ENCODE measurements around the gene PDSS2. TPM values are rescaled to one million over a fixed set of nuclear protein-coding genes. Genes with fewer than 3 reads are reported as not detected.

Gene PDSS2
- total and polyA plus RNA-seq, 2 of the 8 experiments (the other 6 are each of a cell fraction or from before 2014, with no cell fraction given), result 10.7 to 16.1 TPM

DNA sequence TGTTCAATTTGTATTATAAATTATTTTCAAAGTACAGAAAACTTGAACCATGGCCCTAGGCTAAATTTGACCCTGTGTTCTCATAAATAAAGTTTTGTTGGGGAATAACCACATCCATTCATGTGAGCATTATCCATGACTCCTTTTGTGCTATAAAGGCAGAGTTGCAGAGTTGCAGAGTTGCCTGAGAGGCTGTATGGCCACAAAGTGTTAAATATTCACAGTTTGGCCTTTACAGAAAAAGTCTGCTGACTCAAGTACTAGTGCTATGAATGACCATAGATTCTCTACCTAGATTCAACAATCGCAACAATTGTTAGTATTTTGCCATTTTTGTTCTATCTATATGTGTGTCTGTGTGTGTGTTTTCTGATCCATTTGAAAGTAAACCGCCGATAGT lies 297.8 kb downstream of the PDSS2 start:
- no peaks in the 10 kb centered on the region for H4K20me1 ChIP-seq (replicated peaks in 1 of 2; ENCODE audit: control insufficient read depth in 1 of 2, insufficient read depth in 2 of 2, low read length in 2 of 2)
- DNase-seq (ENCODE audit: low read depth in 1 of 2, low spot score in 2 of 2) (no peak), FAIRE-seq (no peak)
- no peak overlapping the region for H3K14ac ChIP-seq (ENCODE audit: insufficient read length)
- H4K91ac ChIP-seq (replicated peaks; ENCODE audit: insufficient read length, low read length), result no peak overlapping the region
- TF ChIP-seq CHD2 (IDR thresholded peaks at IDR 0.05; ENCODE audit: low read length), result no peak
- no peak for TF ChIP-seq PHF8 (conservative IDR thresholded peaks at IDR 0.05; ENCODE audit: low read depth, low read length)
- no peaks in the 10 kb centered on the region for H3K36me3 ChIP-seq (ENCODE audit: control insufficient read depth in 2 of 4, insufficient read depth in 4 of 4, low read length in 3 of 4)
- H2AK5ac ChIP-seq (ENCODE audit: low read depth, low read length), result no peak overlapping the region
- peaks cover 0 to 7% (median 0%) of the 10 kb centered on the region in 4 experiments; a peak in 1 of 7 replicates for H3K4me1 ChIP-seq (replicated peaks in 1 of 4; ENCODE audit: control insufficient read depth in 3 of 4, insufficient read depth in 4 of 4, low read length in 3 of 4)
- no peak overlapping the region for H3K27ac ChIP-seq (ENCODE audit: low read depth, low read length)
- H4K8ac ChIP-seq (ENCODE audit: extremely low read depth, insufficient read depth, low read length), result no peak overlapping the region
- ChIA-PET POLR2A (ENCODE audit: partially characterized antibody) (no interaction called here), CTCF (ENCODE audit: partially characterized antibody) (interaction anchor here (0.7 kb wide), 1 partner anchor 17 kb away, joined by 4 read pairs; no protein-coding TSS in a partner anchor)
- no peak overlapping the region for H3K4ac ChIP-seq (replicated peaks; ENCODE audit: insufficient read length, low read depth, low read length)
- no peak overlapping the region for H3K56ac ChIP-seq (replicated peaks; ENCODE audit: insufficient read length, low read depth, low read length)
- no peak overlapping the region for H2BK120ac ChIP-seq (replicated peaks; ENCODE audit: low read depth, low read length)
- H2BK15ac ChIP-seq (ENCODE audit: low read length), result no peak overlapping the region
- H3K79me1 ChIP-seq (ENCODE audit: low read depth, low read length), result no peaks in the 10 kb centered on the region
- H3K4me3 ChIP-seq (ENCODE audit: extremely low read depth in 1 of 4, insufficient read depth in 2 of 4, low read depth in 3 of 4, low read length in 4 of 4), result no peak overlapping the region
- no peak overlapping the region for H2BK12ac ChIP-seq (ENCODE audit: low read depth, low read length)
- 0 out of 2 replicates have a peak, but pooled peaks cover 2% of the 10 kb centered on the region for H3K23me2 ChIP-seq (ENCODE audit: low read depth, low read length)
- H2BK20ac ChIP-seq (ENCODE audit: low read length), result no peak overlapping the region
- peak overlapping the region; percentile 19; the same call in 1 of the 2 replicates for H3K18ac ChIP-seq (ENCODE audit: extremely low read depth, low read length)
- no peak overlapping the region for H2BK5ac ChIP-seq (ENCODE audit: low read depth, low read length)
- no peak overlapping the region for H3K23ac ChIP-seq (ENCODE audit: insufficient read length)
- no peaks in the 10 kb centered on the region for H3K27me3 ChIP-seq (replicated peaks in 1 of 4; ENCODE audit: control insufficient read depth in 3 of 4, extremely low read depth in 1 of 4, insufficient read depth in 3 of 4, low read length in 3 of 4)
- H2AFZ ChIP-seq (ENCODE audit: low read length), result no peak overlapping the region
- no peaks in the 10 kb centered on the region for H3K9me3 ChIP-seq (ENCODE audit: insufficient read depth in 2 of 2, low read depth in 1 of 2, low read length in 1 of 2)
- H3K79me2 ChIP-seq (ENCODE audit: control insufficient read depth in 1 of 2, insufficient read depth in 2 of 2, low read length in 2 of 2), result no peaks in the 10 kb centered on the region
- H4K5ac ChIP-seq (ENCODE audit: insufficient read length, low read depth, low read length), result no peak overlapping the region
- no peak overlapping the region for H3K9ac ChIP-seq (replicated peaks in 1 of 4; ENCODE audit: extremely low read depth in 1 of 4, low read depth in 3 of 4, low read length in 3 of 4)
- H3K4me2 ChIP-seq (ENCODE audit: insufficient read depth in 1 of 2, low read depth in 2 of 2, low read length in 2 of 2), result no peak overlapping the region
- WGBS, 2 experiments (ENCODE audit: extremely low coverage in 1 of 2, insufficient coverage in 1 of 2, insufficient read length in 1 of 2, insufficient replicate concordance in 2 of 2, low coverage in 1 of 2, low lambda C conversion rate in 2 of 2, missing lambda C conversion rate in 1 of 2), result 95% methylated on average over 3 of the region's 3 CpGs; no CpG with 5 or more reads in 1 of the 2 experiments
